RCC 7860 (cell line): ENCODE measurements around the gene TBC1D3C.
"Not testable (repeated sequence)": the region's sequence is repeated elsewhere in the genome, so short reads cannot be mapped to it uniquely, and the experiment has no call there.

Experiments used
- DNase-seq: peaks from one replicate; pipeline ENCODE4 v3.0.0-alpha.2; 2015; ENCODE audit warnings: low spot score
- FAIRE-seq: peaks from 2 replicates; lab custom pipeline; 2012; peaks lifted over from hg19 to GRCh38; lab: Jason Lieb, UNC

Gene TBC1D3C

DNA sequence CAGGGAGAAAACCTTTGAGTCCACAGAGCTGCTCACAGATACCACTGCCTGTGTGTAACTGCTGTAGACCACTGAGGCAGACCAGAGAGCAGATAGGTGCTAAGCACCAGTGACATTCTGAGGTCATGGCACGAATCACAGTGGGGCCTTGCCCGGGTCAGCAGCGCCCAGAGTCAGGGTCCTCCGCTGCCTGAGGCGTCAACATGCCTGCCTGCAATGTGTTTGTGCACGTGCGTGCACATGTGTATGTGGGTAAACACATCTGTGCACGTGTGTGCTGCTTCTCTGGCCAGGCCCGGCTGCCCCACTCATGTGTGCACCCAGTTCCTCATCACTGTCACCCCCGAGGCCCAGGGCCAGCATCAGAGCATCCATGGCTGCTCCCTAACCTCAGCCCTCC is at the start of gene TBC1D3C:
TBC1D3C (minus strand) TSS at position 101 of the 400 bp plus-strand sequence. CDS start 1,568 bp downstream, outside the sequence.
- not testable (repeated sequence) for DNase-seq, FAIRE-seq

DNA sequence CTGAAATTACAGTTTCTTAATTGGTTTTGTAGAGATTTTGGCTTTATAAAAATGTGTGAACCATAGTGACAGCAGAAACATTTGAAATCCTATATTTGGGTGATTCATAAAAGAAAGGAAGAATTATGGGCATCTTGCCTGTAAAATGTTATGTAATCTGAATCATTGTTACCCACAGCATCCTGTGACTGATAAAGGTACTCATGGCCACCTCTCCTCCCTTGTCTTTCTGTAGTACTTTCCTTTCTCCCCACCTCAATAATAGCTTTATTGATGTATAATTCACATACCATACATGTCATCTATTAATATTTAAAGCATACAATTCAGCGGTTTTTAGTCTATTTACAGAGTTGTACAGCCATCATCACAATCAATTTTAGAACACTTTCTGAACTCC is 30.8 kb upstream of the TBC1D3C start:
- DNase-seq, FAIRE-seq: not testable (repeated sequence)

DNA sequence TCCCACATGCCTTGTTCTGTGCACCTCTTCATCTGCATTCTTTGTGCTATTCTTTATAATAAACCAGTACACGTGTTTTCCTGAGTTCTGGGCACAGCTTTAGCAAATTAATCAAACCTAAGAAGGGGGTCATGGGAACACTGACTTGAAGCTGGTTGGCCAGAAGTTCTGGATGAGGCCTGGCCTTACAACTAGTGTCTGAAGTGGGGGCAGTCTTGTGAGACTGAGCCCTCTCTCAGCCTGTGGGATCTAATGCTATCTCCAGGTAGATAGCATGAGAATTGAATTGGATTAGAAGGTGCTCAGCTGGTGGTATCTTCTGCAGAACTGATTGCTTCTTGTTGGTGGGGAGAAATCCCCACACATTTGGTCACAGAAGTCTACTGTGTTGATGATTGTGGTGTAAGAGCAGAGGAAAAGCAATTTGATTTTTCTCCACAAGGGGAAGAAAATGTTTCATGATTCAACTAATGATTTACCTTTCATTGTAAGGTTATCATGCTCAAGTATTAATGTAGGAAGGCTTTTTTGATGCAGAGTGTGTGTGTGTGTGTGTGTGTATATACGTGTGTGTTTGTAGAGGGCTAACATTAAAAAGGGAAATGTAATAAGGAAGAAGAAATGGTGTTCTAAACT is 25.7 kb upstream of the TBC1D3C start:
- not testable (repeated sequence) for DNase-seq, FAIRE-seq

DNA sequence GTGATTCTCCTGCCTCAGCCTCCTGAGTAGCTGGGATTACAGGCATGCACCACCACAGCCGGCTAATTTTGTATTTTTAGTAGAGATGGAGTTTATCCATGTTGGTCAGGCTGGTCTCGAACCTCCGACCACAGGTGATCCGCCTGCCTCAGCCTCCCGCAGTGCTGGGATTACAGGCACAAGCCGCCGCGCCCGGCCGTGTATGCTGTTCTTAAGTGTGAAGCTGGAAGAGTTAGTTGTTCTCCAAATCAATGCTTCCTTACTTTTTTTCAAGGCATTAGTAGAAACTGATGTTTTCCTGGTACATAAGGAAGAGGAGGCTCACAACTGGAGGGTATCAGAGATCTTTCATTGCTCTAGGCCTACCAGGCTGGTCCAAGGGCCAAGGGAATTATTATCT is 19.7 kb upstream of the TBC1D3C start:
- DNase-seq, FAIRE-seq: not testable (repeated sequence)

DNA sequence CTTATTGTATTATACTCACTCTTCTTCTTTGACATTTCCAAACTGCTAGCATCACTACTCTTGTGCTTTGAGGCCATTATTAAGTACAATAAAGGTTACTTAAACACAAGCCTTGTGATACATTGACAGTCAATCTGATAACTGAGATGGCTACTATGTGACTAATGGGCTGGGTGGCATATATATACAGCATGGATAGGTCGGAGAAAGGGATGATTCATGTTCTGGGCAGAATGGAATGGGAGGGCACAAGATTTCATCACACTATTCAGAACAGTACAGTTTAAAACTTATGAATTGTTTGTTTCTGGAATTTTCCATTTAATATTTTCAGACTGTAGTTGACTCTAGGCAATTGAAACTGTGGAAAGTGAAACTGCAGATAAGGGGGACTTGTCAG is 18.9 kb upstream of the TBC1D3C start:
- FAIRE-seq, DNase-seq: not testable (repeated sequence)
